ENCODE results near the gene EIF2B2.

DNA sequence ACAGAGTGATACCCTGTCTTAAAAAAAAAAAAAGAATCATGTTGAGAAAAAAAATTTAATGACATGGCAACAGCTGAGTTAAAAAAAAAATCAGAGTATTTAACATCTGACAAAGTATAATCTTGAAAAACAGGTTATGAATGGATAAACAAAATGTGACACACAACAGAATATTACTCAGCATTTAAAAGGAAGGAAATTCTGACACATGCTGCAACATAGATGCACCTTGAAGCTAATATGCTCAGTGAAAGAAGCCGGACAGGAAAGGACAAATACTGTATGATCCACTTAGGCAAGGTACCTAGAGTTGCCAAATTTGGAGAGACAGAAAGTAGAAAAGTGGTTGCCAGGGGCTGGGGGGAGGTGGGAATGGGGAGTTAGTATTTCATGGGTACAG is 19.4 kb upstream of the EIF2B2 start:
- TF ChIP-seq, protein P1, sequence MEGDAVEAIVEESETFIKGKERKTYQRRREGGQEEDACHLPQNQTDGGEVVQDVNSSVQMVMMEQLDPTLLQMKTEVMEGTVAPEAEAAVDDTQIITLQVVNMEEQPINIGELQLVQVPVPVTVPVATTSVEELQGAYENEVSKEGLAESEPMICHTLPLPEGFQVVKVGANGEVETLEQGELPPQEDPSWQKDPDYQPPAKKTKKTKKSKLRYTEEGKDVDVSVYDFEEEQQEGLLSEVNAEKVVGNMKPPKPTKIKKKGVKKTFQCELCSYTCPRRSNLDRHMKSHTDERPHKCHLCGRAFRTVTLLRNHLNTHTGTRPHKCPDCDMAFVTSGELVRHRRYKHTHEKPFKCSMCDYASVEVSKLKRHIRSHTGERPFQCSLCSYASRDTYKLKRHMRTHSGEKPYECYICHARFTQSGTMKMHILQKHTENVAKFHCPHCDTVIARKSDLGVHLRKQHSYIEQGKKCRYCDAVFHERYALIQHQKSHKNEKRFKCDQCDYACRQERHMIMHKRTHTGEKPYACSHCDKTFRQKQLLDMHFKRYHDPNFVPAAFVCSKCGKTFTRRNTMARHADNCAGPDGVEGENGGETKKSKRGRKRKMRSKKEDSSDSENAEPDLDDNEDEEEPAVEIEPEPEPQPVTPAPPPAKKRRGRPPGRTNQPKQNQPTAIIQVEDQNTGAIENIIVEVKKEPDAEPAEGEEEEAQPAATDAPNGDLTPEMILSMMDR (IDR thresholded peaks at IDR 0.05), result no peak
- TF ChIP-seq POLR2A (IDR thresholded peaks at IDR 0.05), result no peak
